Keratinocyte (primary cell): ENCODE data around the gene KCNN1.

Source experiments
- EZH2 ChIP-seq: IDR thresholded peaks from one replicate; pipeline ENCODE4 v1.6.1; 2012; ENCODE audit warnings: inconsistent platforms, mild to moderate bottlenecking, low read length, moderate library complexity
- TF ChIP-seq, protein P1 (sequence below), 3 experiments: IDR thresholded peaks in 1 of 3; conservative IDR thresholded peaks in 1 of 3; optimal IDR thresholded peaks in 1 of 3; 2 replicates in 2 of 3; 3 replicates in 1 of 3; pipeline versions ENCODE3 to v1.5.1; 2011; ENCODE audit warnings: low read length in 3 of 3, mild to moderate bottlenecking in 3 of 3, moderate library complexity in 2 of 3, control low read depth in 1 of 3, inconsistent platforms in 1 of 3; ENCODE audit not compliant: insufficient read depth in 2 of 3; ENCODE audit errors: extremely low read depth in 1 of 3

- TF ChIP-seq, protein P1, sequence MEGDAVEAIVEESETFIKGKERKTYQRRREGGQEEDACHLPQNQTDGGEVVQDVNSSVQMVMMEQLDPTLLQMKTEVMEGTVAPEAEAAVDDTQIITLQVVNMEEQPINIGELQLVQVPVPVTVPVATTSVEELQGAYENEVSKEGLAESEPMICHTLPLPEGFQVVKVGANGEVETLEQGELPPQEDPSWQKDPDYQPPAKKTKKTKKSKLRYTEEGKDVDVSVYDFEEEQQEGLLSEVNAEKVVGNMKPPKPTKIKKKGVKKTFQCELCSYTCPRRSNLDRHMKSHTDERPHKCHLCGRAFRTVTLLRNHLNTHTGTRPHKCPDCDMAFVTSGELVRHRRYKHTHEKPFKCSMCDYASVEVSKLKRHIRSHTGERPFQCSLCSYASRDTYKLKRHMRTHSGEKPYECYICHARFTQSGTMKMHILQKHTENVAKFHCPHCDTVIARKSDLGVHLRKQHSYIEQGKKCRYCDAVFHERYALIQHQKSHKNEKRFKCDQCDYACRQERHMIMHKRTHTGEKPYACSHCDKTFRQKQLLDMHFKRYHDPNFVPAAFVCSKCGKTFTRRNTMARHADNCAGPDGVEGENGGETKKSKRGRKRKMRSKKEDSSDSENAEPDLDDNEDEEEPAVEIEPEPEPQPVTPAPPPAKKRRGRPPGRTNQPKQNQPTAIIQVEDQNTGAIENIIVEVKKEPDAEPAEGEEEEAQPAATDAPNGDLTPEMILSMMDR (optimal IDR thresholded peaks at IDR 0.05 in 1 of 3, IDR thresholded peaks at IDR 0.05 in 1 of 3, conservative IDR thresholded peaks at IDR 0.05 in 1 of 3; ENCODE audit: extremely low read depth in 1 of 3, insufficient read depth in 2 of 3, low read length in 3 of 3): no peak
- TF ChIP-seq EZH2: no peak
Measured at GRCh38 chr19:18029617-18030338, 62.9 kb downstream of the KCNN1 start.
